ENCODE data around the gene LRRN3. TPM values are rescaled to one million over a fixed set of nuclear protein-coding genes. Genes with fewer than 3 reads are reported as not detected.

The LRRN3 gene
- total RNA-seq, 1 donor from 2014 or later: 153 TPM

GRCh38 chr7:111076205-111076604 is 14.7 kb upstream of the LRRN3 start:
- DNase-seq (ENCODE audit: low spot score in 2 of 2): no peak
- no peak for FAIRE-seq

GRCh38 chr7:111077001-111077400 is 13.9 kb upstream of the LRRN3 start:
- FAIRE-seq: no peak

DNA sequence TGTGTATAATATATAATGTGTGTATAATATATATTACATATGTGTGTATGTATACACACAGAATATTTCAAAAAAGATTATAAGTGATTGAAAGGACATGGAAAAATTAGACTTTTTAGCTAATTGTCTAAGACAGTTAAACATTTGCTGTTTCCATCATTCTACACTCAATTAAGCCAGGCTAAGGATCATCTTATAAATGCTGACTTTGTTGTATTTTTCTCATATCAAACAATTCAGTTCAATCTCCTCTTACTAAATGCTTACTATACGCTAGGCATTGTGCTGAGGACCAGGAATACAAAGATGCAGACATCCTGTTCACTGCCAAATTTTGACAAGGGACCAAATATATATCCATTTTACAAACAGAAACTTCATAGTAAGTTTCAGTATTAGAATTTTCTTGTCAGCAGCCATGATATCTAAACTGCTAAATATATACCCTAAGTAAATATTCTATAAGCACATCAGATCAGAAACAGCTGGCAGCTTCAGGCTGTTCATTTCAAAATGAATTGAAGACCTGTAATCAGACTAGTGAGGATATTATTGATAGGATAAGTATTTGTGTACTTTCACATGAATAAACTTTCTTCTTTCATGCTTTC is 10.3 kb upstream of the LRRN3 start:
- FAIRE-seq (no peak), DNase-seq (ENCODE audit: low spot score in 2 of 2) (no peak)

More at GRCh38 chr7:111077001-111077400, 13.9 kb upstream of the LRRN3 start:
- DNase-seq (ENCODE audit: low spot score in 2 of 2): no peak

- DNase-seq (ENCODE audit: low spot score in 2 of 2) (no peak), FAIRE-seq (no peak)
Observed at GRCh38 chr7:111081546-111082267, 9.2 kb upstream of the LRRN3 start.

DNA sequence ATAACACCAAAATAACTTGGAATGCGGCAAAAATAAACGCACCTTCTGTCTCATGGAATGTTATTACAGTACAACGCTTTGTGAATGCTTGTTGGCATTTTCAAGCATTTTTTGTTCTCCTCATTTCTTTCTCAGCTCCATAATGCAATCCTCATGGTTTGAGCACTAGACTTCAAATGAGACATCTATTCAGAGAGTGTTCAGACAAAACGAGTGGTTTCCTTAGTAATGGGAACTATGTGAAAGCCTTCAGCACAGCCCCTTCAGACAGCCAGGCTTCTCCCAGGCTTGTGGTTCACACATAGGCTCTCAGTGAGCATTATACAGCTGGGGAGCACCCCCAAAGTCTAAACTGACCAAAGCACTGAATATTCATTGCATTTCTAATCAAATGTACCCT is 8.6 kb upstream of the LRRN3 start:
- DNase-seq (ENCODE audit: low spot score in 2 of 2): no peak

DNA sequence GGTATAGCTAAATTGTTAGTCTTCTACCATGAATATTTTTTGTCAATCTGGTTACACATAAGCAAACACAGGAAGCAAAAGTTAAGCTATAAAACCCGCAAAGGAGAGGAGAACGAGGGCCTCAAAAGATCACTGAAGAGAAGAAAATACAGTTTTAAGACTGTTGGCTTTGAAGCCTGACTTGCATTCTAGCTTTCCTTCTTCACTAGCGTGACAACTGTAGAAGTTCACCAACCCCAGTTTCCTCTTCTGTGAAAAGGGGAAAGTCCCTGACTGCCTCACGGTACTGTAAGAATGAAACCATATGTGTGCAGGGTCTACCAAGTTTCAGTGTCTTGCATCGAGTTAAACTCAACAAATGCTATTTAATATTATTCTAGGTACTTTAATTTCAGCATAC is 7.5 kb upstream of the LRRN3 start:
- FAIRE-seq (no peak), DNase-seq (ENCODE audit: low spot score in 2 of 2) (no peak)

More for the DNA sequence above, 8.6 kb upstream of the LRRN3 start:
- FAIRE-seq: no peak

DNA sequence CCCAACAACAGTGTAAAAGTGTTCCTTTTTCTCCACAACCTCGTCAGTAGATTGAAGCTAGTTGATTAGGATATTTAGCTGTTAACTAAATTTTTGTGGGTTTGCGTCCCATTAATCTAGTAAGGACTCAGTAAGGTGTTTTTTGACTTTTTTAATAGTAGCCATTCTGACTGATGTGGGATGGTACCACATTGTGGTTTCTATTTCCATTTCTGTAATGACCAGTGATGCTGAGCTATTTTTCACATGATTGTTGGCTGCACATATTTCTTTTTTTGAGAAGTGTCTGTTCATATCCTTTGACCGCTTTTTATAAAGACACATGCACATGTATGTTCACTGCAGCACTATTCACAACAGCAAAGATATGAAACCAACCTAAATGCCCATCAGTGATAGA is 5.6 kb upstream of the LRRN3 start:
- DNase-seq (ENCODE audit: low spot score in 2 of 2) (no peak), FAIRE-seq (no peak)

DNA sequence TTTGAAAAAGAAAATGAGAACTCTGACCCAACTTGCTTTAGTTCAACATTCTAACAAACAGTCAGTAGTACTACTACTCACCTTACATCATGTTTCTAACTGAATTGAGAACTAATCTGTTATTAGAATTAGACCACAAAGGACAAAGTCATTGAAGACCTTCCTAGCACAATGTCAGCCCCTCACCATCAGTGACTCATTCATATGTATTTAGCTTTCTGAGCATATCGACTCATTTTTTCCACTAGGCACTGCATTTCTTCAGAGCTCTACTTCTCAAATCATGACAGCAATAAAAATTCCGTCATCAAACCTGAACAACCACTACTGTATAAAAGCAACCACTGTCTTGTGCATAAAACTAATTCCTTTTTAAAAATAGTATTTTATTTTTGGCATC is 4.4 kb upstream of the LRRN3 start:
- FAIRE-seq: no peak
- no peak for DNase-seq (ENCODE audit: low spot score in 2 of 2)

DNA sequence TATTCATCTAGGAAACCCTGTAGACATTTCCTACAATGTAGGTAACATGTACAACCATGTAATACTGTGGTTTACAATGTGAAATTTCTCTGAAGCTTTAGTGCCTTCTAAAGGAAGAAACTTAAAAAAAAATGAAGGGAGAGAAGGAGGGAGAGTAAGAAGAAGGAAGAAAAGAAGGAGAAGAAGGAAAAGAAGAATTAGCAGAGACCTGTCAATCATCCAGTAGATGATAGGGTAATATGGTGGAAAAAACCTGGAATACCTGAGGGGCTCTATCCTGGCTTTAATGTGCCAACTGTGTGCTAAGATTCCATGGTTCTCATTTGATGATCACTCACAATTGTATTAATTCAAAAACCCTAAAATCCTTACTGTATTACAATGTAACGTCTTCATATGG is 2.6 kb upstream of the LRRN3 start:
- FAIRE-seq (no peak), DNase-seq (ENCODE audit: low spot score in 2 of 2) (no peak)

DNA sequence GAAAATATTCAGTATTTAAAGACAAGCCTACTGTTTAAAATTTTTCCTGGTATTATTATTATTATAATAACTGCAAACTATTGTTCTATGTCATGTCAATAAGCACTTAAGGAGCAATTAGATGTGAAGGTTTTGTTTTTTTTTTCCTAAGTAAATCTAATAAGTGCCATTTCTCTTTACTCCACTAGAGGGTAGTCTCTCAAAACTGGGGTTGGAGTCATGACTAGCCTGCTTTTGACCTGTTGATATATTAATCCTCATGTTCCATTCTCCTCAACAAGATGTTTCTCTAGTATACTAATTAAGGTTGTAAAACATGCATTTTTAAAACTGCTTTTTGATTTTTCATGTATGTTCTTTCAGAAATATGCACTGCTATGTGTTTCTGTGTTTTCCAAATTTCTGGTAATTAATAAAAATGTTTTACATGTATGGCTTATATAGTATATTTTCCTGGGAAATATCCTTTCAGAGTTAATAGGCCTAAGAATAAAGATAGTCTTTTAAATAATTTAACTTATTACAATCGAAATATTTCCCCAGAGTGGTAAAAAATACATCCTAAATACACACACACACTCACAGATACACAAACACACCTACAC is 1.0 kb upstream of the LRRN3 start:
- peak; percentile 93 for FAIRE-seq
- DNase-seq (ENCODE audit: low spot score in 2 of 2): no peak

GRCh38 chr7:111091593-111092358 is 849 bp downstream of the LRRN3 start:
- FAIRE-seq (no peak), DNase-seq (ENCODE audit: low spot score in 2 of 2) (no peak)

DNA sequence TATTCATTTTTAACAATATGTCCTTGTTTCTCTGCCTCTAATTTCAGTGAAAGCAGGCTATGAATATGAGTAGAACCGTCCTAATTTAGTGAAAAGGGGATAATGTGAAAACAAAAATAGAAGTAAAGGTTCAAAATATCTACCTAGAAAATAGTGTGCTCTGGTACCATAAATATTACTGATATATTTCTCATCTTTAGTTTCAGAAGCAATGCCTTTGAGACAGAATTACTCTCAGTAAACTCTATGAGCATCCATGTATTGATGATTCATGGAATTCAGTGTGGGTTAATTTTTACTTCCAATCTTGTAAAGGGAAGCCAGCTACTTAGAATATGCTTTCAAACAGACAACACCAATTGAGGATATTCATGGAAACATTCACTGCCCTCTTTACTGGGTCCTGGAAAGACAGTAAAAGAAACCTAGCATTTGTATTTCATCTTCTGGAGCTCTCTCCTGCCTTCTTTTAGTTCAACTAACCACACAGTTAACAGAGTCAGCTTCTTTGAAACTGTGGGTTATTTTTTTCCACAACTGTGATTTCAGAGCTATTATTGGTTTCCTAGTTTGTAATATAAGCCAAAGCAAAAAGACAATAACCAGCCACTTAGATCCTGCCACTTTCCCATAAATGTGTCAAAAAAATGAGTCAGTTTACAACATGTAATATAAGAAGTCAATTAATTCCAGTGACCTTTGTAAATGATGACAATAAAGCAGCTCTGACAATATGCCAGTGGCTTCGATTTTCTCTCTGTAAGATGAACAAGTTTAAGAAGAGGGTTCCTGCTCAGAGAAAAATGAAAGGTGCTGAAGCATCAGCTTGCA is 1.7 kb downstream of the LRRN3 start:
- FAIRE-seq: no peak

GRCh38 chr7:111093496-111093895 is 2.6 kb downstream of the LRRN3 start:
- FAIRE-seq: no peak

More for the DNA sequence above, 1.7 kb downstream of the LRRN3 start:
- DNase-seq (ENCODE audit: low spot score in 2 of 2): no peak

GRCh38 chr7:111094419-111094818 is 3.5 kb downstream of the LRRN3 start:
- no peak for DNase-seq (ENCODE audit: low spot score in 2 of 2)
- no peak for FAIRE-seq

More at GRCh38 chr7:111093496-111093895, 2.6 kb downstream of the LRRN3 start:
- DNase-seq (ENCODE audit: low spot score in 2 of 2): no peak

GRCh38 chr7:111096997-111097396 is 6.1 kb downstream of the LRRN3 start:
- FAIRE-seq (no peak), DNase-seq (ENCODE audit: low spot score in 2 of 2) (no peak)

- DNase-seq (ENCODE audit: low spot score in 2 of 2): no peak
- FAIRE-seq: peak; percentile 15
Observed at GRCh38 chr7:111098011-111098925, 7.3 kb downstream of the LRRN3 start.

DNA sequence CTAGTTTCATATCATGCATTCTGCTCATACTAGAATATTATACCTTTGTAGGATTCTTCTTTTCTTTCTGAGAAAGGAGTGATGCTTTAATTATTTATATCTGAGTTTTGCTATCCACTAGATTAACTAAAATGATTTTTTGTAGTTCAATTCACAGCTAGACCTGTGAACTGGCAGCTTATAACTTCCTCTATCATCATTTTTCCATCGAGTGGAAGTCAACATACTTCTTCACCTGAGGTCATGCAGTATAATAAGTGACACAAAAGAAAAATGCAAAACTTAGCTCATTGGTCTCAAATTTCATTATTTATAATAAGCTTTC is 8.0 kb downstream of the LRRN3 start:
- FAIRE-seq: no peak
- DNase-seq (ENCODE audit: low spot score in 2 of 2): no peak

DNA sequence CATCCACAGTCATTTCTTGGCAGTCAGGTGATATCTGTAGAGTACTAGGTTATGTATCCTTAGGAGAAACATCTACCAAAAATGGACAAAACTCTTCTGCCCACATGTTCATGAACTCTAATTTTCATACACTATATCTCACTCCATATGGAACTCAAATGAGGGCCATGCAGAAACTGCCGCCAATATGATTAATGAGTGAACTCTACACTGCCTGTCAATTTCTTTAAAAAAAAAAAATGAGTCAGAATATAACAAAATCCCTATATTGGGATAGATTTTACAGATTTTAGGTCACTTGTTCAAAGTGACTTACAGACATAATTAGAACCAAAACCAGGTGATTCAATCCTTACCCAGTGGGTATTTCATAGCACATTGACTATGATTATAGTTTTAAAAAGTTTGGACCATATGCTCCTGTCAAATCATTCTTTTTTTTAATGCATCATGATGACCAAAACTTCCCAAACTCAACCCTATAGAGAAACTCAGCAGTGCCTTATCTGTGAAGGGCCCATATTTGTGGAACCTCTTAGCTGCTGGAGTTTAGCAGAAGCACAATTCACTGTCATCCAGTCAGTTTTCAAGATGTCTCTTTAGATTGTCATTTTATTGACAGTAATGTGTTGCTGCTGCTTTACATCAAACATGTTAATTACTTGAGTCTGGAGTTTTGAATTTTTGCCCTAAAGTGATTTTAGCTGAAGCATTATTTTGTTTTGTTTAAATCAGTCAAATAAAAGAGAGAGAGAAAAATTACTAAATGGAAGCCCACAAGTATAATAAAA is 11.1 kb downstream of the LRRN3 start:
- DNase-seq (ENCODE audit: low spot score in 2 of 2) (no peak), FAIRE-seq (no peak)
